H1 (cell line): ENCODE results near the gene RTCA.

Source experiments
- ATF3 ChIP-seq: IDR thresholded peaks from 2 replicates; pipeline ENCODE4 v1.6.1; 2011; ENCODE audit warnings: low read depth, mild to moderate bottlenecking, low read length; ENCODE audit not compliant: insufficient read depth
- CREB1 ChIP-seq: IDR thresholded peaks from 2 replicates; pipeline ENCODE4 v1.6.1; 2012; ENCODE audit warnings: inconsistent platforms
- CTCF ChIP-seq, 3 experiments: IDR thresholded peaks; 1 replicate in 2 of 3; 2 replicates in 1 of 3; pipeline versions ENCODE4 v1.5.1 to v1.6.1; 2011; ENCODE audit warnings: low read length in 3 of 3, mild to moderate bottlenecking in 3 of 3, inconsistent platforms in 2 of 3, low read depth in 1 of 3, moderate library complexity in 1 of 3; ENCODE audit not compliant: insufficient read depth in 1 of 3; ENCODE audit errors: control extremely low read depth in 1 of 3
- E2F6 ChIP-seq: IDR thresholded peaks from 2 replicates; pipeline ENCODE4 v1.6.1; 2012; ENCODE audit warnings: inconsistent platforms
- POLR2A ChIP-seq, 2 experiments: IDR thresholded peaks; 1 replicate in 1 of 2; 2 replicates in 1 of 2; pipeline ENCODE4 v1.6.1; 2011; ENCODE audit warnings: low read depth in 2 of 2, low read length in 2 of 2, mild to moderate bottlenecking in 2 of 2; ENCODE audit errors: control extremely low read depth in 1 of 2
- POLR2AphosphoS5 ChIP-seq: IDR thresholded peaks from 2 replicates; pipeline ENCODE4 v1.6.1; 2011; ENCODE audit warnings: low read depth, low read length
- SIRT6 ChIP-seq: IDR thresholded peaks from one replicate; pipeline ENCODE4 v1.7.1; 2012; ENCODE audit warnings: low read length, inconsistent platforms
- YY1 ChIP-seq: IDR thresholded peaks from 2 replicates; pipeline ENCODE4 v1.6.1; 2011; ENCODE audit warnings: low read depth, mild to moderate bottlenecking, low read length

- TF ChIP-seq CREB1 (no peak), POLR2AphosphoS5 (no peak), YY1 (no peak), POLR2A (IDR thresholded peaks at IDR 0.05; ENCODE audit: control extremely low read depth in 1 of 2, low read depth in 2 of 2, low read length in 2 of 2) (no peak), CTCF (IDR thresholded peaks at IDR 0.05; ENCODE audit: control extremely low read depth in 1 of 3, insufficient read depth in 1 of 3, low read depth in 1 of 3, low read length in 3 of 3) (no peak), SIRT6 (no peak), ATF3 (no peak), E2F6 (no peak)
Observed at GRCh38 chr1:100305954-100306353, 39.9 kb downstream of the RTCA start.
